Measurements from ENCODE around the gene INSC. TPM values are rescaled to one million over a fixed set of nuclear protein-coding genes. Genes with fewer than 3 reads are reported as not detected.

INSC gene
- total and polyA plus RNA-seq, 2 of the 8 experiments (the other 6 are each of a cell fraction or from before 2014, with no cell fraction given) = 0.58 to 0.59 TPM

- TF ChIP-seq, protein P1, sequence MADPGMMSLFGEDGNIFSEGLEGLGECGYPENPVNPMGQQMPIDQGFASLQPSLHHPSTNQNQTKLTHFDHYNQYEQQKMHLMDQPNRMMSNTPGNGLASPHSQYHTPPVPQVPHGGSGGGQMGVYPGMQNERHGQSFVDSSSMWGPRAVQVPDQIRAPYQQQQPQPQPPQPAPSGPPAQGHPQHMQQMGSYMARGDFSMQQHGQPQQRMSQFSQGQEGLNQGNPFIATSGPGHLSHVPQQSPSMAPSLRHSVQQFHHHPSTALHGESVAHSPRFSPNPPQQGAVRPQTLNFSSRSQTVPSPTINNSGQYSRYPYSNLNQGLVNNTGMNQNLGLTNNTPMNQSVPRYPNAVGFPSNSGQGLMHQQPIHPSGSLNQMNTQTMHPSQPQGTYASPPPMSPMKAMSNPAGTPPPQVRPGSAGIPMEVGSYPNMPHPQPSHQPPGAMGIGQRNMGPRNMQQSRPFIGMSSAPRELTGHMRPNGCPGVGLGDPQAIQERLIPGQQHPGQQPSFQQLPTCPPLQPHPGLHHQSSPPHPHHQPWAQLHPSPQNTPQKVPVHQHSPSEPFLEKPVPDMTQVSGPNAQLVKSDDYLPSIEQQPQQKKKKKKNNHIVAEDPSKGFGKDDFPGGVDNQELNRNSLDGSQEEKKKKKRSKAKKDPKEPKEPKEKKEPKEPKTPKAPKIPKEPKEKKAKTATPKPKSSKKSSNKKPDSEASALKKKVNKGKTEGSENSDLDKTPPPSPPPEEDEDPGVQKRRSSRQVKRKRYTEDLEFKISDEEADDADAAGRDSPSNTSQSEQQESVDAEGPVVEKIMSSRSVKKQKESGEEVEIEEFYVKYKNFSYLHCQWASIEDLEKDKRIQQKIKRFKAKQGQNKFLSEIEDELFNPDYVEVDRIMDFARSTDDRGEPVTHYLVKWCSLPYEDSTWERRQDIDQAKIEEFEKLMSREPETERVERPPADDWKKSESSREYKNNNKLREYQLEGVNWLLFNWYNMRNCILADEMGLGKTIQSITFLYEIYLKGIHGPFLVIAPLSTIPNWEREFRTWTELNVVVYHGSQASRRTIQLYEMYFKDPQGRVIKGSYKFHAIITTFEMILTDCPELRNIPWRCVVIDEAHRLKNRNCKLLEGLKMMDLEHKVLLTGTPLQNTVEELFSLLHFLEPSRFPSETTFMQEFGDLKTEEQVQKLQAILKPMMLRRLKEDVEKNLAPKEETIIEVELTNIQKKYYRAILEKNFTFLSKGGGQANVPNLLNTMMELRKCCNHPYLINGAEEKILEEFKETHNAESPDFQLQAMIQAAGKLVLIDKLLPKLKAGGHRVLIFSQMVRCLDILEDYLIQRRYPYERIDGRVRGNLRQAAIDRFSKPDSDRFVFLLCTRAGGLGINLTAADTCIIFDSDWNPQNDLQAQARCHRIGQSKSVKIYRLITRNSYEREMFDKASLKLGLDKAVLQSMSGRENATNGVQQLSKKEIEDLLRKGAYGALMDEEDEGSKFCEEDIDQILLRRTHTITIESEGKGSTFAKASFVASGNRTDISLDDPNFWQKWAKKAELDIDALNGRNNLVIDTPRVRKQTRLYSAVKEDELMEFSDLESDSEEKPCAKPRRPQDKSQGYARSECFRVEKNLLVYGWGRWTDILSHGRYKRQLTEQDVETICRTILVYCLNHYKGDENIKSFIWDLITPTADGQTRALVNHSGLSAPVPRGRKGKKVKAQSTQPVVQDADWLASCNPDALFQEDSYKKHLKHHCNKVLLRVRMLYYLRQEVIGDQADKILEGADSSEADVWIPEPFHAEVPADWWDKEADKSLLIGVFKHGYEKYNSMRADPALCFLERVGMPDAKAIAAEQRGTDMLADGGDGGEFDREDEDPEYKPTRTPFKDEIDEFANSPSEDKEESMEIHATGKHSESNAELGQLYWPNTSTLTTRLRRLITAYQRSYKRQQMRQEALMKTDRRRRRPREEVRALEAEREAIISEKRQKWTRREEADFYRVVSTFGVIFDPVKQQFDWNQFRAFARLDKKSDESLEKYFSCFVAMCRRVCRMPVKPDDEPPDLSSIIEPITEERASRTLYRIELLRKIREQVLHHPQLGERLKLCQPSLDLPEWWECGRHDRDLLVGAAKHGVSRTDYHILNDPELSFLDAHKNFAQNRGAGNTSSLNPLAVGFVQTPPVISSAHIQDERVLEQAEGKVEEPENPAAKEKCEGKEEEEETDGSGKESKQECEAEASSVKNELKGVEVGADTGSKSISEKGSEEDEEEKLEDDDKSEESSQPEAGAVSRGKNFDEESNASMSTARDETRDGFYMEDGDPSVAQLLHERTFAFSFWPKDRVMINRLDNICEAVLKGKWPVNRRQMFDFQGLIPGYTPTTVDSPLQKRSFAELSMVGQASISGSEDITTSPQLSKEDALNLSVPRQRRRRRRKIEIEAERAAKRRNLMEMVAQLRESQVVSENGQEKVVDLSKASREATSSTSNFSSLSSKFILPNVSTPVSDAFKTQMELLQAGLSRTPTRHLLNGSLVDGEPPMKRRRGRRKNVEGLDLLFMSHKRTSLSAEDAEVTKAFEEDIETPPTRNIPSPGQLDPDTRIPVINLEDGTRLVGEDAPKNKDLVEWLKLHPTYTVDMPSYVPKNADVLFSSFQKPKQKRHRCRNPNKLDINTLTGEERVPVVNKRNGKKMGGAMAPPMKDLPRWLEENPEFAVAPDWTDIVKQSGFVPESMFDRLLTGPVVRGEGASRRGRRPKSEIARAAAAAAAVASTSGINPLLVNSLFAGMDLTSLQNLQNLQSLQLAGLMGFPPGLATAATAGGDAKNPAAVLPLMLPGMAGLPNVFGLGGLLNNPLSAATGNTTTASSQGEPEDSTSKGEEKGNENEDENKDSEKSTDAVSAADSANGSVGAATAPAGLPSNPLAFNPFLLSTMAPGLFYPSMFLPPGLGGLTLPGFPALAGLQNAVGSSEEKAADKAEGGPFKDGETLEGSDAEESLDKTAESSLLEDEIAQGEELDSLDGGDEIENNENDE (IDR thresholded peaks at IDR 0.05; ENCODE audit: insufficient replicate concordance, low read length) = no peak
- TF ChIP-seq RFX5 (IDR thresholded peaks at IDR 0.05; ENCODE audit: borderline replicate concordance, low read depth, low read length) = no peak
- no peak for TF ChIP-seq JUN (IDR thresholded peaks at IDR 0.05; ENCODE audit: low read depth, low read length)
- TF ChIP-seq GTF2F1 (IDR thresholded peaks at IDR 0.05; ENCODE audit: borderline replicate concordance, low read depth, low read length) = no peak
- no peak for TF ChIP-seq KDM5A (IDR thresholded peaks at IDR 0.05; ENCODE audit: low read length)
- no peak for TF ChIP-seq NRF1 (IDR thresholded peaks at IDR 0.05; ENCODE audit: low read depth, low read length)
- TF ChIP-seq SUZ12 (IDR thresholded peaks at IDR 0.05; ENCODE audit: low read length) = no peak
- TF ChIP-seq SAP30 (IDR thresholded peaks at IDR 0.05; ENCODE audit: insufficient read depth, insufficient replicate concordance, low read length) = no peak
Measured at GRCh38 chr11:15169815-15170551, 55.3 kb downstream of the INSC start (continued).
